Colonic mucosa (tissue), 4 donors: ENCODE data around the gene RPP14. TPM values are rescaled to one million over a fixed set of nuclear protein-coding genes. Genes with fewer than 3 reads are reported as not detected.
"Not testable (repeated sequence)": the region's sequence is repeated elsewhere in the genome, so short reads cannot be mapped to it uniquely, and the experiment has no call there.

Source experiments
- DNase-seq: peaks from one replicate; pipeline ENCODE4 v3.0.0-alpha.2; 2020
- H3K27ac ChIP-seq: fragments of 200-600 bp; one replicate; pipeline ENCODE4 v1.8.0; 2021
- H3K27me3 ChIP-seq: fragments of 200-600 bp; one replicate; pipeline ENCODE4 v1.8.0; 2021
- H3K36me3 ChIP-seq: fragments of 200-600 bp; one replicate; pipeline ENCODE4 v1.8.0; 2021
- H3K4me1 ChIP-seq: fragments of 200-600 bp; one replicate; pipeline ENCODE4 v1.8.0; 2021; ENCODE audit warnings: mild to moderate bottlenecking
- H3K4me3 ChIP-seq: fragments of 200-600 bp; one replicate; pipeline ENCODE4 v1.8.0; 2021
- H3K9ac ChIP-seq, 2 donors: one replicate each; pipeline ENCODE4 v1.7.0; 2013; ENCODE audit warnings: control low read depth in 2 of 2, low read depth in 2 of 2, low read length in 2 of 2
- H3K9me3 ChIP-seq: fragments of 200-600 bp; one replicate; pipeline ENCODE4 v1.8.0; 2021
- intact Hi-C: fragments of 100-400 bp; cut with DNase I; formaldehyde crosslinking; loops from one replicate; pipeline ENCODE4 v1.14.1; 2022
- total RNA-seq, 2 donors: library from RNA; stranded (reverse); fragmentation: NEBNext Ultra II Directional in 1 of 2; extraction: Animal tissue kit (Norgen Biotek cat#: 25700) in 1 of 2; gene quantifications; one replicate each; pipeline ENCODE4 v1.2.1, GENCODE V29; 2021
- TF ChIP-seq, protein P1 (sequence below): fragments of 200-600 bp; IDR thresholded peaks from one replicate; pipeline ENCODE4 v1.8.0; 2022; ENCODE audit warnings: antibody characterized with exemption, mild to moderate bottlenecking
- donor health status: healthy.
- donor health status: DM: no; HTN: no; CAD: no.
- donor health status: DM: no; HTN: no; CAD: no.

The RPP14 gene
- total RNA-seq, 2 donors from 2014 or later, result 17.8 to 19.5 TPM

- TF ChIP-seq, protein P1, sequence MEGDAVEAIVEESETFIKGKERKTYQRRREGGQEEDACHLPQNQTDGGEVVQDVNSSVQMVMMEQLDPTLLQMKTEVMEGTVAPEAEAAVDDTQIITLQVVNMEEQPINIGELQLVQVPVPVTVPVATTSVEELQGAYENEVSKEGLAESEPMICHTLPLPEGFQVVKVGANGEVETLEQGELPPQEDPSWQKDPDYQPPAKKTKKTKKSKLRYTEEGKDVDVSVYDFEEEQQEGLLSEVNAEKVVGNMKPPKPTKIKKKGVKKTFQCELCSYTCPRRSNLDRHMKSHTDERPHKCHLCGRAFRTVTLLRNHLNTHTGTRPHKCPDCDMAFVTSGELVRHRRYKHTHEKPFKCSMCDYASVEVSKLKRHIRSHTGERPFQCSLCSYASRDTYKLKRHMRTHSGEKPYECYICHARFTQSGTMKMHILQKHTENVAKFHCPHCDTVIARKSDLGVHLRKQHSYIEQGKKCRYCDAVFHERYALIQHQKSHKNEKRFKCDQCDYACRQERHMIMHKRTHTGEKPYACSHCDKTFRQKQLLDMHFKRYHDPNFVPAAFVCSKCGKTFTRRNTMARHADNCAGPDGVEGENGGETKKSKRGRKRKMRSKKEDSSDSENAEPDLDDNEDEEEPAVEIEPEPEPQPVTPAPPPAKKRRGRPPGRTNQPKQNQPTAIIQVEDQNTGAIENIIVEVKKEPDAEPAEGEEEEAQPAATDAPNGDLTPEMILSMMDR, result no peak
- intact Hi-C loops, result no loop called here
- no peak for DNase-seq
- H3K36me3 ChIP-seq, result no peaks in the 10 kb centered on the region
- no peak overlapping the region for H3K9ac ChIP-seq
- no peak overlapping the region for H3K27ac ChIP-seq
- no peaks in the 10 kb centered on the region for H3K9me3 ChIP-seq
- no peaks in the 10 kb centered on the region for H3K27me3 ChIP-seq
- no peak overlapping the region for H3K4me3 ChIP-seq
- no peaks in the 10 kb centered on the region for H3K4me1 ChIP-seq
Measured at GRCh38 chr3:58261954-58262666, 43.9 kb upstream of the RPP14 start.

- intact Hi-C loops, result no loop called here
- no peak for DNase-seq
- TF ChIP-seq, protein P1, result no peak
- no peak overlapping the region for H3K9ac ChIP-seq
- H3K36me3 ChIP-seq, result no peaks in the 10 kb centered on the region
- H3K27me3 ChIP-seq, result no peaks in the 10 kb centered on the region
- no peaks in the 10 kb centered on the region for H3K4me1 ChIP-seq
- no peaks in the 10 kb centered on the region for H3K9me3 ChIP-seq
- H3K4me3 ChIP-seq, result no peak overlapping the region
- H3K27ac ChIP-seq, result no peak overlapping the region
Measured at GRCh38 chr3:58266577-58266976, 39.5 kb upstream of the RPP14 start.

DNA sequence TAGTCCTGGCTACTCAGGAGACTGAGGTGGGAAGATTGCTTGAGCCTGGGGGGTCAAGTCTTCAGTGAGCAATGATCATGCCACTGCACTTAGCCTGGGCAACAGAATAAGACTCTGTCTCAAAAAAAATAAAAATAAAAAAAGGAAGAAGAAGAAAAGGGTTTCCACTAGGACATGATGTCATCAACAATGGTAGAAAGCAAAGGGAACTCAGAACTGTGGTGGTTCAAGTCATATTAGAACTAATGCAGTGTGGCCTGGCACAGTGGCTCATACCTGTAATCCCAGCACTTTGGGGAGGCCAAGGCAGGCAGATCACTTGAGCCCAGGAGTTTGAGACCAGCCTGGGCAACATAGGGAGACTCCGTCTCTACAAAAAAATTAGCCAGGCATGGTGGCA, 38.5 kb upstream of the RPP14 start:
- intact Hi-C loops, H3K27ac ChIP-seq, H3K4me3 ChIP-seq, H3K9ac ChIP-seq, H3K9me3 ChIP-seq, H3K27me3 ChIP-seq, DNase-seq, H3K4me1 ChIP-seq, H3K36me3 ChIP-seq: not testable (repeated sequence)

GRCh38 chr3:58269356-58269755, 36.7 kb upstream of the RPP14 start:
- no peak overlapping the region for H3K27ac ChIP-seq
- no peak for DNase-seq
- H3K36me3 ChIP-seq, result no peaks in the 10 kb centered on the region
- intact Hi-C loops, result no loop called here
- TF ChIP-seq, protein P1, result no peak
- no peak overlapping the region for H3K9ac ChIP-seq
- H3K27me3 ChIP-seq, result no peaks in the 10 kb centered on the region
- no peak overlapping the region for H3K4me3 ChIP-seq
- H3K9me3 ChIP-seq, result no peaks in the 10 kb centered on the region
- H3K4me1 ChIP-seq, result peaks cover 7% of the 10 kb centered on the region

DNA sequence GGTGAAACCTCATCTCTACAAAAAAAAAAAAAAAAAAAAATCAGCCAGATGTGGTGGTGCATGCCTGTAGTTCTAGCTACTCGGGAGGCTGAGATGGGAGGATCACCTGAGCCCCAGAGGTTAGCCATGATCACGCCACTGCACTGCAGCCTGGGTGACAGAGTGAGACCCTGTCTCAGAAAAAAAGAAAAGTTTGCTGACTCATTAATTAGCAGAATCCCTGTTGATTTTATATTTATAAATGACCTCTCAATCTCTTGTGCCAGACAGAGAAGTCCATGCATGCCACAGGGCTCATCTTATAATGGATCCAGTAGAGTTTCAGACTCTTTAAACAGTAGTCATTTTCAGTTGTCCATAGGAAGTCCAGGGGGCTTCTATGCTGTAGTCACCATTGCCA, 35.6 kb upstream of the RPP14 start:
- Histone ChIP-seq H3K27ac (no peak overlapping the region), H3K9me3 (no peaks in the 10 kb centered on the region), H3K4me3 (no peak overlapping the region), H3K36me3 (no peaks in the 10 kb centered on the region), H3K4me1 (peaks cover 7% of the 10 kb centered on the region), H3K9ac (no peak overlapping the region), H3K27me3 (no peaks in the 10 kb centered on the region)
- no peak for DNase-seq
- TF ChIP-seq, protein P1, result no peak
- intact Hi-C loops, result no loop called here

- Histone ChIP-seq H3K9me3 (no peaks in the 10 kb centered on the region), H3K4me1 (peaks cover 7% of the 10 kb centered on the region), H3K27ac (peak overlapping the region; percentile 44), H3K27me3 (no peaks in the 10 kb centered on the region), H3K4me3 (no peak overlapping the region), H3K36me3 (no peaks in the 10 kb centered on the region), H3K9ac (no peak overlapping the region)
- intact Hi-C loops, result no loop called here
- DNase-seq, result peak; percentile 50
- TF ChIP-seq, protein P1, result no peak
Measured at GRCh38 chr3:58271901-58272501, 34.0 kb upstream of the RPP14 start.
